ENCODE results near the gene TCF20. TPM values are rescaled to one million over a fixed set of nuclear protein-coding genes. Genes with fewer than 3 reads are reported as not detected.

The TCF20 gene
- total RNA-seq, 1 donor, result 30.7 TPM

- no peak for TF ChIP-seq CTCF (IDR thresholded peaks at IDR 0.05; ENCODE audit: insufficient read depth, low read depth, low read length)
- no peak overlapping the region for H3K4me3 ChIP-seq (ENCODE audit: low read depth, low read length)
- no peak for DNase-seq (ENCODE audit: low read depth)
Measured at GRCh38 chr22:42231929-42232328, 38.5 kb downstream of the TCF20 start.

GRCh38 chr22:42229455-42230149, 40.9 kb downstream of the TCF20 start:
- TF ChIP-seq CTCF (IDR thresholded peaks at IDR 0.05; ENCODE audit: insufficient read depth, low read depth, low read length), result no peak
- DNase-seq (ENCODE audit: low read depth), result peak; percentile 31
- no peak overlapping the region for H3K4me3 ChIP-seq (ENCODE audit: low read depth, low read length)

GRCh38 chr22:42228483-42228882, 42.0 kb downstream of the TCF20 start:
- TF ChIP-seq CTCF (IDR thresholded peaks at IDR 0.05; ENCODE audit: insufficient read depth, low read depth, low read length), result no peak
- no peak for DNase-seq (ENCODE audit: low read depth)

GRCh38 chr22:42227435-42227834, 43.0 kb downstream of the TCF20 start:
- TF ChIP-seq CTCF (IDR thresholded peaks at IDR 0.05; ENCODE audit: insufficient read depth, low read depth, low read length), result no peak

More at GRCh38 chr22:42228483-42228882, 42.0 kb downstream of the TCF20 start:
- H3K4me3 ChIP-seq (ENCODE audit: low read depth, low read length), result no peak overlapping the region

GRCh38 chr22:42225841-42226240, 44.6 kb downstream of the TCF20 start:
- no peak for DNase-seq (ENCODE audit: low read depth)
- no peak for TF ChIP-seq CTCF (IDR thresholded peaks at IDR 0.05; ENCODE audit: insufficient read depth, low read depth, low read length)
- no peak overlapping the region for H3K4me3 ChIP-seq (ENCODE audit: low read depth, low read length)

More at GRCh38 chr22:42227435-42227834, 43.0 kb downstream of the TCF20 start:
- no peak for DNase-seq (ENCODE audit: low read depth)
- H3K4me3 ChIP-seq (ENCODE audit: low read depth, low read length), result no peak overlapping the region

GRCh38 chr22:42222140-42222539, 48.3 kb downstream of the TCF20 start:
- TF ChIP-seq CTCF (IDR thresholded peaks at IDR 0.05; ENCODE audit: insufficient read depth, low read depth, low read length), result no peak
- H3K4me3 ChIP-seq (ENCODE audit: low read depth, low read length), result no peak overlapping the region
- no peak for DNase-seq (ENCODE audit: low read depth)

Other genes starting within 250 kb of the TCF20 start
- 31.1 and 41.6 TPM in 2 replicates for gene NAGA, start 199.8 kb downstream of the TCF20 start, total RNA-seq
- 19.0 and 21.2 TPM in 2 replicates for gene PHETA2, start 196.4 kb downstream of the TCF20 start, total RNA-seq
- gene SMDT1, start 191.0 kb downstream of the TCF20 start, total RNA-seq, result 5.2 and 6.1 TPM in 2 replicates
- 40.6 TPM in 2 replicates for gene NDUFA6, start 179.9 kb downstream of the TCF20 start, total RNA-seq
- under 0.01 and 0.32 TPM in 2 replicates for gene CYP2D6, start 139.8 kb downstream of the TCF20 start, total RNA-seq
- gene NFAM1, start 161.8 kb upstream of the TCF20 start, total RNA-seq, result not detected in 2 replicates
- gene RRP7A, start 249.1 kb upstream of the TCF20 start, total RNA-seq, result 24.5 and 29.8 TPM in 2 replicates

Data from fibroblast of villous mesenchyme (primary cell).